Stimulated activated CD8-positive, alpha-beta memory T cell treated with anti-CD3 and anti-CD28 coated beads, Interleukin-12 subunit alpha, Interleukin-12 subunit beta, amount 100 ng/mL, for 24 hours (primary cell): Measurements from ENCODE around the gene G2E3.
"Not testable (repeated sequence)": the region's sequence is repeated elsewhere in the genome, so short reads cannot be mapped to it uniquely, and the experiment has no call there.

Source experiments
- DNase-seq: peaks from one replicate; pipeline ENCODE4 v3.0.0-alpha.2; 2020; ENCODE audit errors: extremely low read depth

G2E3 gene

GRCh38 chr14:30560581-30560980 is 1.6 kb downstream of the G2E3 start:
- DNase-seq: no peak

DNA sequence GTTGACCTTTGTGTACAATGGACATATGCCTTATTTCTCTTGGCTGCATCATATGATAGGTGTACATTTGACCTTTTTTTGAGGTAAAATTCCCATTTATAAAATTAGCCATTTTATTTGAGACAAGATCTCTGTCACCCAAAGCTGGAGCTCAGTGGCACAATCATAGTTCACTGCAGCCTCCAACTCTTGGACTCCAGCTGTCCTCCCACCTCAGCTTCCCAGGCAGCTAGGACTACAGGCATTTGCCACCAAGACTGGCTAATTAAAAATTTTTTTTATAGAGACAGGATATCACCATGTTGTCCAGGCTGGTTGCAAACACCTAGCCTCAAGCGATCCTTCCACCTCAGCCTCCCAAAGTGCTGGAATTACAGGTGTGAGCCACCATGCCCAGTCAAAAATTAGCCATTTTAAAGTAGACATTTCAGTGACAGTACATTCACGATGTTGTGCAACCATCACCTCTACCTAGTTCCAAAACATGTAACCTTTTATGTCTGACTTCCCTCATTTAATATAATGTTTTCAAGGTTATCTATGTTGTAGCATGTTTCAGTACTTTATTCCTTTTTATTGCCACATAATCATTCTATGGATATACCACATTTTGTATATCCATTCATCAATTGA is 5.4 kb downstream of the G2E3 start:
- no peak for DNase-seq

DNA sequence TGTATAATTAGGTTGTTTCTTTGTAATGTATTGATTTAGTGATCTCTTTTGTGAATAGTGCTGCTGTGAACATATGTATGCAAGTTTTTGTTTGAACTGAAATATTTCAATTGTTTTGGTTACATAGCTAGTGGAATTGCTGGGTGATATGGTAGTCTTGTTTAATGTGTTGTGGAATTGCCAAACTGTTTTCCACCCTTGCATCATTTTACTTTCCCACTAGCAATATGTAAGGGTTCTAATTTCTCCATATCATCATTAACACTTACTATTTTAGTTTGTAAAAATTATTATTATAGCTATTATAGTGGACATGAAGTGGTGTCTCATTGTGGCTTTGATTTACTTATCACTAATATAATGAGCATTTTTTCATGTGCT is 5.9 kb downstream of the G2E3 start:
- DNase-seq: no peak

GRCh38 chr14:30569216-30569902 is 10.4 kb downstream of the G2E3 start:
- no peak for DNase-seq

- DNase-seq: no peak
Measured at GRCh38 chr14:30569903-30570226, 10.9 kb downstream of the G2E3 start.

DNA sequence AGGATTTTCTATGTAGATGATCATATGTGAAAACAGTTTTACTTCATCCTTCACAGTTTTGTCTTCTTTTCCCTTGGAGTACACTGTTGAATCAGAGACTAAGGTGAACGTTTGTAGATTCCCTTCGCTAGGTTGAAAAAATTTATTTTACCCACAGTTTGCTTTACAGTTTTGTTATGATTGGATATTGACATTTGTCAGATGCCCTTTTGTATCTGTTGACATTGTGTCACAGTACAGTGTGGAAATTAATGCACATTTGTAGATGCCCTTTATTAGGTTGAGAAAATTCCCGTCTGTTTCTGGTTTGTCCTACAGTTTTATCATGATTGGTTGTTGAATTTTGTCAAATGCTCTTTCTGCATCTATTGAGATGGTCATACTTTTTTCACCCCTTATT is 13.3 kb downstream of the G2E3 start:
- no peak for DNase-seq

DNA sequence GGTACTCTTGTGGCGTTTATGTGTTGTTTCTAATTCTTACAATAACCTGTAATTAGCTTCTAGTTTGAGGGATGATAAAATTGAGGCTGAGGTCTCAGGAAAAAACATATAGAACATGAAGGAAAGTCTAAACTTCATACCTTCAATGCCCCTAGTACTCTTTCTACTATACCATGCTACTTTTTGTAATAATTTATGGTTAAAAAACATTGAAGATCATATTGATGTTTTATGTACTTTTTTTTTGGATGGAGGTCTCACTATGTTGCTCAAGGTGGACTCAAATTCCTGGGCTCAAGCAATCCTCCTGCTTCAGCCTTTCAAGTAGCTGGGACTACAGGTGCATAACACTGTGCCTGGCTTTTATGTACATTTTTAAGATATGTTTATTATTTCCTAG is 13.8 kb downstream of the G2E3 start:
- no peak for DNase-seq

- no peak for DNase-seq
Measured at GRCh38 chr14:30573226-30573814, 14.4 kb downstream of the G2E3 start.

GRCh38 chr14:30573966-30574365 is 15.0 kb downstream of the G2E3 start:
- no peak for DNase-seq

GRCh38 chr14:30574777-30575176 is 15.8 kb downstream of the G2E3 start:
- not testable (repeated sequence) for DNase-seq

DNA sequence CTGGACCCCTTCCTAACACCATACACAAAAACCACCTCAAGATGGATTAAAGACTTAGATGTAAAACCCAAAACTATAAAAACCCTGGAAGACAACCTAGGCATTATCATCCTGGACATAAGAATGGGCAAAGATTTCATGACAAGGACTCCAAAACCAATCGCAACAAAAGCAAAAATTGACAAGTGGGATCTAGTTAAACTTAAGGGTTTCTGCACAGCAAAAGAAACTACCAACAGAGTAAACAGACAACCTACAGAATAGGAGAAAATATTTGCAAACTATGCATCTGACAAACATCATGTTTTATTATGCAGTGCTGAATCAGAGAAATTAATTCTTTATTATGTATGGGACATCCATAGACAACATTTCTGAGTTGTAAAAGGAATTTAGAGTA is 17.4 kb downstream of the G2E3 start:
- not testable (repeated sequence) for DNase-seq

DNA sequence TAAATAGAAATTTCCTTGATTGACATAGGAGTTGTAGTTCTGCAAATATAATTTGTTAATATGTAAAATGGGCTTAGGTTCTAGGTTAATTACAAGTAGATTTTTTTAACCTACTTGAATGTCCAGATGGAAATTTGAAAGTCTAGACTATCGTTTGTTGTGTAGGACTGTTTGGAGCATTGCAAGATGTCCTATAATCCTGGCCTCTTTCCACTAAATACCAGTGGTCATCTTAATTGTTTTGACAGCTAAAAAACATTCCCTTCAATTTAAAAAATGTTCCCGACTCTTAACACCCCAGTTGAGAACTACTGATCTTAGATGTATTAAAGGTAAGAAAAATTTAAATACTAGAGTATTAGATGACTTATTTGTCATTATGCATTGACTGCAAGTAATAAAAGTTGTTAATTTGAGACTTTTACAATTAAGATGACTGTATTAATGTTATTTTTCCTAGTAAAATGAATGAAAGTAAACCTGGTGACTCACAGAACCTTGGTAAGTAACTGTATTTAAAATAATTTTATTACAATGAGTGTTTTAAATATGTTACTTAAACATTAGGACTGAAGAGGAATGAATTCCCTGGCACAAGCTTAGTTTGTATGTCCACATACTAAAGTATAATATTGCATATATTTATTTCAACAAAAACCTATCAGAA is 21.8 kb downstream of the G2E3 start:
- no peak for DNase-seq

DNA sequence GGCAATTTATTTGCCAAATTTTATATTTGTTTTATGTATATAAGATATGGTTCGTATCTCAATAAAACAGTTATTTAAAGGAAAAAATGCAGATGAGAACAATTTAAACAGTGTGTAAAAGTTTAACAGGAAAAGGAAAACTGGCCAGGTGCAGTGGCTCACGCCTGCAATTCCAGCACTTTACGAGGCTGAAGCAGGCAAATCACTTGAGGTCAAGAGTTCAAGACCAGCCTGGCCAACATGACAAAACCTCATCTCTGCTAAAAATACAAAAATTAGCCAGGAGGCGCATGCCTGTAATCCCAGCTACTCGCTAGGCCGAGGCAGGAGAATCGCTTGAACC is 22.3 kb downstream of the G2E3 start:
- DNase-seq: no peak

GRCh38 chr14:30582376-30582775 is 23.4 kb downstream of the G2E3 start:
- no peak for DNase-seq

DNA sequence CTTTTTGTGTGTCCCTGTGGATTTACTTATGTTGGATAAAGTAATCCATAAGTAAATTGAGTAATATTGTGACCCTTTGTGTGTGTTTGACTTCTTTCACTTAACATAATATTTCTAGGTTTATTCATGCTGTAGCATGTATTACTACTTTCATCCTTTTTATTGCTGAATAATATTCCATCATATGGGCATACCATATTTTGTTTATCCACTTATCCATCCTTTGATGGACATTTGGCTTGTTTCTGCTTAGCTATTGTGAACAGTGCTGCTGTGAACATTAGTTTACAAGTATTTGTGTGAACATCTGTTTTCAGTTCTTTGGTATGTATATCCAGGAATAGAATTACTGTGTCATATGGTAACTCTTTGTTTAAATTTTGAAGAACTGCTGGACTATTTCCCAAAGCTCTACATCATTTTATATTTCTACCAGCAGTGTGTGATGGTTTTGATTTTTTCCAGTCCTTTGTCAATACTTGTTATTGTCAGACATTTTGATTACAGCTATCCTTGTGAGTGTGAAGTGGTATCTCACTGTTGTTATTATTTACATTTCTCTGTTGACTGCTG is 25.2 kb downstream of the G2E3 start:
- no peak for DNase-seq

- no peak for DNase-seq
Measured at GRCh38 chr14:30585204-30585603, 26.2 kb downstream of the G2E3 start.

GRCh38 chr14:30587141-30587540 is 28.2 kb downstream of the G2E3 start:
- DNase-seq: no peak

GRCh38 chr14:30588873-30589272 is 29.9 kb downstream of the G2E3 start:
- no peak for DNase-seq

- no peak for DNase-seq
Measured at GRCh38 chr14:30596935-30597334, 38.0 kb downstream of the G2E3 start.

- DNase-seq: no peak
Measured at GRCh38 chr14:30597504-30597903, 38.5 kb downstream of the G2E3 start.

DNA sequence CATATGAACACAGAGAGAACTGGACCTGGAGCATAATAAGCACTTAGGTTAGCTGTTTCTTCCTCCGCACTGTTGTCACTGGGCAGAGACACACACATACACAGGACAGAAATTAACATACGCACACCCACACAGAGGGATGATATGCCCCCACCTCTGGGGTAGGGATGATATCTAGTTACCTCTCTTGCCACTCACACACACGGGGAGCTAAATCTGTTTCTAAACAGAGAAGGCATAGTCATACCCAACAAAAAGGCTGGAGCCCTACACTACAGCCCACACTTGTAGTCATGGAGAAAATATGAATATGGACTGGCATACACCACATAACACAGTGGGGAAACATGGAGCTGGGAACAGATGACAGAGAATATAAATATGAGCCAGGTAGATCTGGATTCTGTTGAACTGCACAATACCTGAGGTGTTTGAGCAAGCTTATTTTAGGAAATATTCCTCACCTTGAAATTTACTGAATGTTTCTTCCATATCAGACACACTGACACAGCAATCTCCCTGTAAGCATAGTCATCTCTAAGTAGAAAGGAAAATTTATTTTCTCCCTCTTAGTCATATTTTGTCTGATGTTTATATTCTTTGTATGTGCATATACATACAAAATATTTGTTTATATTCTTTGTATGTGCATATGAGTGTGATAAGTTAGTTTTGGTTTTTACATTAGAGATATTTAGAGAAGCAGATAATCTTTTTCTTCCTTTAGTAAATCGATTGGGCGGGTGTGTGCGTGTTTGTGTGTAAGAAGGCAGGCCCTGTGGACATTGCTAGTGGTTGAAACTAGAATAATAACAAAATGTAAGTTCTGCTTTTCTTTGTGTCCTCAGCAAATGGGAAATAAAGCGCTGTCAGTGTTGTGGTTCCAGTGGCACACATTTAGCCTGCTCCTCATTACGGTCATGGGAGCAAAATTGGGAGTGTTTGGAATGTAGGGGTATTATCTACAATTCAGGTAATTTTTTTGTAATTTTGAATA is 42.3 kb downstream of the G2E3 start:
- DNase-seq: no peak

- DNase-seq: no peak
Measured at GRCh38 chr14:30603402-30603801, 44.4 kb downstream of the G2E3 start.
